Neural progenitor cell (in vitro differentiated cells): ENCODE results near the gene CD180.

ENCODE experiments used
- CTCF ChIP-seq: fragments of 200-600 bp; sonication (generic); IDR thresholded peaks from 2 replicates; pipeline ENCODE4 v1.5.1; 2017; ENCODE audit warnings: antibody characterized with exemption, mild to moderate bottlenecking
- EZH2 ChIP-seq: fragments of 200-600 bp; sonication (generic); IDR thresholded peaks from 2 replicates; pipeline ENCODE4 v1.6.1; 2017; ENCODE audit warnings: antibody characterized with exemption, mild to moderate bottlenecking, moderate library complexity
- EZH2phosphoT487 ChIP-seq: fragments of 200-600 bp; sonication (generic); IDR thresholded peaks from 2 replicates; pipeline ENCODE4 v1.6.1; 2017; ENCODE audit warnings: antibody characterized with exemption

- no peak for TF ChIP-seq CTCF
- no peak for TF ChIP-seq EZH2phosphoT487
- no peak for TF ChIP-seq EZH2
These were observed 53.8 kb downstream of the CD180 start for GRCh38 chr5:67142816-67143215.
